ENCODE measurements around the gene BRDT. TPM values are rescaled to one million over a fixed set of nuclear protein-coding genes. Genes with fewer than 3 reads are reported as not detected.
A peak's percentile ranks its signal among the peaks of the same experiment; 100 is the strongest.

The BRDT gene
- total RNA-seq, 1 donor from 2014 or later, result not detected

DNA sequence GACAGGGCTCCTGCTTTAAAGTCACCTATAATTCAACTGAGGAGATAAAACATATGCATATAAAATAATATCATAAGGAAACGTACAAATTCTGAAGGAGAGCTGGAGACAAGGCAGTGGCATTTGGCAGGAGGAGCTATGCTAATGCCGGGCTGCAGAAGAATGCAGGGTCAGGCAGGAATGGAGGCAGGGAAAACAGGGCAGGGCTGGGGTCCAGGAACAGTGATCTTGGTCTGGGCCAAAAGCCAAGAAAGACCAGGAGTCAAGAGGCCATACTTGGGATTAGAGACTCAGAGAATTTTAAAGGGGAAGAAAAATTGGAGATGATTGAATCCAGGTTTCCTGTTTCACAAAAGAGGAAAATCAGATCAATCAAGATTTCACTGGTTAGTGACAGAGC lies 20.0 kb upstream of the BRDT start:
- peaks cover 3% of the 10 kb centered on the region for H3K4me1 ChIP-seq
- ATAC-seq (peak; percentile 85), DNase-seq (no peak)
- no peaks in the 10 kb centered on the region for H3K9me3 ChIP-seq
- H3K27me3 ChIP-seq, result no peaks in the 10 kb centered on the region
- peak overlapping the region; percentile 19 for H3K27ac ChIP-seq
- no peaks in the 10 kb centered on the region for H3K36me3 ChIP-seq
- TF ChIP-seq, protein P1, sequence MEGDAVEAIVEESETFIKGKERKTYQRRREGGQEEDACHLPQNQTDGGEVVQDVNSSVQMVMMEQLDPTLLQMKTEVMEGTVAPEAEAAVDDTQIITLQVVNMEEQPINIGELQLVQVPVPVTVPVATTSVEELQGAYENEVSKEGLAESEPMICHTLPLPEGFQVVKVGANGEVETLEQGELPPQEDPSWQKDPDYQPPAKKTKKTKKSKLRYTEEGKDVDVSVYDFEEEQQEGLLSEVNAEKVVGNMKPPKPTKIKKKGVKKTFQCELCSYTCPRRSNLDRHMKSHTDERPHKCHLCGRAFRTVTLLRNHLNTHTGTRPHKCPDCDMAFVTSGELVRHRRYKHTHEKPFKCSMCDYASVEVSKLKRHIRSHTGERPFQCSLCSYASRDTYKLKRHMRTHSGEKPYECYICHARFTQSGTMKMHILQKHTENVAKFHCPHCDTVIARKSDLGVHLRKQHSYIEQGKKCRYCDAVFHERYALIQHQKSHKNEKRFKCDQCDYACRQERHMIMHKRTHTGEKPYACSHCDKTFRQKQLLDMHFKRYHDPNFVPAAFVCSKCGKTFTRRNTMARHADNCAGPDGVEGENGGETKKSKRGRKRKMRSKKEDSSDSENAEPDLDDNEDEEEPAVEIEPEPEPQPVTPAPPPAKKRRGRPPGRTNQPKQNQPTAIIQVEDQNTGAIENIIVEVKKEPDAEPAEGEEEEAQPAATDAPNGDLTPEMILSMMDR (IDR thresholded peaks at IDR 0.05), result no peak
- intact Hi-C loops (cut with DNase I), result loop anchor here (5.0 kb wide), 1 partner anchor 417 kb away; no protein-coding TSS in a partner anchor
- H3K4me3 ChIP-seq, result no peak overlapping the region

DNA sequence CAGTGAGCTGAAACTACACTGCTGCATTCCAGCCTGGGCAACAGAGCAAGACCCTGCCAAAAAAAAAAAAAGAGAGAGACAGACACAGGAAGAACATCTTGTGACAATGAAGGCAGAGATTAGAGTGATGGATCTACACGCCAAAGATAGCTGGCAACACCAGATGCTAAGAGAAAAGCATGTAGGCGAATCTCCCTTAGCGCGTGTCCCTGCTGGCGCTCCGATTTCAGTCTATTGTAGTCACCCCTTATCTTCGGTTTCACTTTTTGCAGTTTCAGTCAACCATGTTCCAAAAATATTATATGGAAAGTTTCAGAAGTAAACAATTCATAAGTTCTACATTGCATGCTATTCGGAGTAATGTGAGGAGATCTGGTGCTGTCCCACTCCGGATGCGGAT lies 11.6 kb upstream of the BRDT start:
- Histone ChIP-seq H3K9me3 (no peaks in the 10 kb centered on the region), H3K27ac (no peak overlapping the region), H3K4me1 (no peaks in the 10 kb centered on the region), H3K36me3 (no peaks in the 10 kb centered on the region), H3K4me3 (no peak overlapping the region), H3K27me3 (no peaks in the 10 kb centered on the region)
- TF ChIP-seq, protein P1 (IDR thresholded peaks at IDR 0.05), result no peak
- intact Hi-C loops (cut with DNase I), result no loop called here
- ATAC-seq, result no peak
- no peak for DNase-seq

DNA sequence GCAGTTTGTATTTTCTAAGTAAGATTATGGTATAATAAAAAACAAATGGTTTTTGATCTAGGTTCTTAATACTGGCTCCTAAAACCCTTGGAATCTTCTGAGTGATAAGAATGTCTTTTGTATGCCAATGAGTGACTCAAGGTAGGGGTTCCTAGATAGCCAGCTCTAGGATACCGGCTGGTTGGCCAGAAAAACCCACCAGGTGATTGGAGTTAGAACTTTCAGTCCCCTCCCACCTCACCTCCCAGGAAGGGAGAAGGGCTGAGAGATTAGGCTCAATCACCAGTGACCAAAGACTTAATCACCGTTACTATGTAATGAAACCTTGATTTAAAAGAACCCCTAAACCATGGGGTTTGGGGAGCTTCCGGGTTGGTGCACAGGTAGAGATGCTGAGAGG lies 8.7 kb upstream of the BRDT start:
- Histone ChIP-seq H3K4me1 (no peaks in the 10 kb centered on the region), H3K27me3 (no peaks in the 10 kb centered on the region), H3K9me3 (no peaks in the 10 kb centered on the region), H3K36me3 (no peaks in the 10 kb centered on the region), H3K27ac (no peak overlapping the region), H3K4me3 (no peak overlapping the region)
- no peak for ATAC-seq
- DNase-seq, result no peak
- intact Hi-C loops (cut with DNase I), result no loop called here
- TF ChIP-seq, protein P1 (IDR thresholded peaks at IDR 0.05), result no peak

DNA sequence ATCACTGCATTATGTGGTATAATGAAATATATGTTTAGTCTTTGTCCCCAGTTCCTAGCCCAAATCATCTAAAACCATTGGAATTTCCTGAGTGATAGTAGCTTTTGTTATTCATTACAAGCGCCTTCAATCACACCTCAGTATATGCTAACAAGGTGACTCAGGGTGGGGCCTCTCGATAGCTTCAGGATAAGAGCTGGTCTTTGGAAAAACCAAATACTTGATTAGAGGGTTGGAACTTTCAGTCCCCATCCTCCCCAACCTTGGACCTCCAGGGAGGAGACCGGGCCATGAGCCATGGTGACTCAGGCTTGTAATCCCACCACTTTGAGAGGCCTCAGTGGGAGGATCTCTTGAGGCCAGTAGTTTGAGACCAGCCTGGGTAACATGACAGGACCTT lies 5.1 kb upstream of the BRDT start:
- no peaks in the 10 kb centered on the region for H3K27me3 ChIP-seq
- no peaks in the 10 kb centered on the region for H3K4me1 ChIP-seq
- intact Hi-C loops (cut with DNase I), result no loop called here
- no peak overlapping the region for H3K4me3 ChIP-seq
- no peaks in the 10 kb centered on the region for H3K9me3 ChIP-seq
- H3K27ac ChIP-seq, result no peak overlapping the region
- no peak for DNase-seq
- TF ChIP-seq, protein P1 (IDR thresholded peaks at IDR 0.05), result no peak
- ATAC-seq, result no peak
- no peaks in the 10 kb centered on the region for H3K36me3 ChIP-seq

DNA sequence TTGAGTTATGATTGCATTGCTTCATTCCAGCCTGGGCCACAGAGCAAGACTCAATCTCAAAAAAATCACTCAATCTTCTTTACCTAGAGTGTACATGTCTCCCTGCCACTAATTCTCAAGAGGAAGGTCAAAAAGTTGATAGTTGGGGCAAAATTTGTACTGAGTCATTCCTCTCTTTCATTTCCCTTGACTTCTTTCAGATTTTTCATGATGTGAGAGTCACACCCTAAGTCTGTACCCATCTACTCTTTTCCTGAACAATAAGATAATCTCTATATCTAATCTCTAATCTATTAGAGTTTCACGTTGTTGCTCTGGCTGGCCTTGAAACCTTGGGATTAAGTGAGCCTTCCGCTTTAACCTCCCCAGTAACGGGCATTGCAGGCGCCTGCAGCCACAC lies 1.1 kb upstream of the BRDT start:
- ATAC-seq, result no peak
- H3K4me3 ChIP-seq, result no peak overlapping the region
- intact Hi-C loops (cut with DNase I), result no loop called here
- no peaks in the 10 kb centered on the region for H3K27me3 ChIP-seq
- H3K27ac ChIP-seq, result no peak overlapping the region
- H3K4me1 ChIP-seq, result no peaks in the 10 kb centered on the region
- TF ChIP-seq, protein P1 (IDR thresholded peaks at IDR 0.05), result no peak
- DNase-seq, result no peak
- no peaks in the 10 kb centered on the region for H3K36me3 ChIP-seq
- H3K9me3 ChIP-seq, result no peaks in the 10 kb centered on the region

All from upper lobe of right lung (tissue), 1 donor.